Ascending aorta (tissue), 2 donors: ENCODE results near the gene EGLN2. TPM values are rescaled to one million over a fixed set of nuclear protein-coding genes. Genes with fewer than 3 reads are reported as not detected.

Experiments used
- DNase-seq, 2 donors: peaks; one replicate each; pipeline ENCODE4 v3.0.0-alpha.2; 2019; ENCODE audit warnings: low spot score in 2 of 2
- H3K27ac ChIP-seq, 2 donors: fragments of 200-600 bp; sonication (generic); one replicate each; pipeline ENCODE4 v1.5.1; 2016 to 2017; ENCODE audit warnings: mild to moderate bottlenecking in 1 of 2
- H3K27me3 ChIP-seq: fragments of 200-600 bp; sonication (generic); one replicate; pipeline ENCODE4 v1.5.1; 2017
- H3K36me3 ChIP-seq, 2 donors: fragments of 200-600 bp; sonication (generic); one replicate each; pipeline ENCODE4 v1.5.1; 2016
- H3K4me1 ChIP-seq, 2 donors: fragments of 200-600 bp; sonication (generic); one replicate each; pipeline ENCODE4 v1.5.1; 2016 to 2017; ENCODE audit warnings: mild to moderate bottlenecking in 1 of 2
- H3K4me3 ChIP-seq, 2 donors: fragments of 200-600 bp; sonication (generic); one replicate each; pipeline ENCODE4 v1.5.1; 2016 to 2017; ENCODE audit warnings: mild to moderate bottlenecking in 1 of 2
- H3K9me3 ChIP-seq, 2 donors: fragments of 200-600 bp; sonication (generic); one replicate each; pipeline ENCODE4 v1.5.1; 2016
- intact Hi-C: fragments of 100-400 bp; cut with DNase I; formaldehyde crosslinking; loops from one replicate; pipeline ENCODE4 v1.15.1; 2023
- total RNA-seq: library from RNA; depleted of rRNA; stranded (reverse); fragments of >200 nt; gene quantifications from one replicate; pipeline ENCODE4 v1.1.0, GENCODE V29; 2016
- TF ChIP-seq, protein P1 (sequence below), 3 experiments: fragments of 200-600 bp in 2 of 3; fragments of 450-650 bp in 1 of 3; sonication (generic) in 2 of 3; IDR thresholded peaks; one replicate each; pipeline ENCODE4 v1.5.1; 2016 to 2019; ENCODE audit warnings: antibody characterized with exemption in 3 of 3, mild to moderate bottlenecking in 1 of 3, moderate library complexity in 1 of 3

The EGLN2 gene
- total RNA-seq, 1 donor from 2014 or later, result 149 TPM

DNA sequence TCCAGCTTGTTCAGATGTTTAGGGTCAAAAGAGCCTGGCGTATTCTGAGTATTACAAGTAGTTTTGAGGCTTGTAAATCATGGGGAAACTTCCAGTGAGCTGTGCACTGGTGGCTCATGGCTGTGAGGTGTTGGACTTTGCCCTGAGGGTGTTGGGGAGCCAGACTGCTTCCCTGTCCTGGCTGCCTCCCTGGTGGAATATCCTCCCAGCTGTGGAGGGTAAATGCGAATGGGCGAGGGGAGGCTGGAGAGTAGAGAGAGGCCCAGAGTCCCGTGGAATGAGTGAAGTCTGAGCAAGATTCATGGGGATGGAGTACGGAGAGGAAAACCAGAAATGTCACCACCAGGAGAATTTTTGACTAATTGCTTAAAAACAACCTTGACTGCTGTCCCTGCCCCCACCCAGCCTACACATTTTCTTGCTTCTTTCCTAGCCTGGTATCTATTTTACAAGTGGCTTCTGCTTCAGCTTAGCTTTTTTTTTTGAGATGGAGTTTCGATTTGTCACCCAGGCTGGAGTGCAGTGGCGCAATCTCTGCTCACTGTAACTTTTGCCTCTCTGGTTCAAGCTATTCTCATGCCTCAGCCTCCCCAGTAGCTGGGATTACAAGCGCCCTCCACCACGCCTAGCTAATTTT is 44.3 kb upstream of the EGLN2 start:
- no peaks in the 10 kb centered on the region for H3K9me3 ChIP-seq
- peaks cover 9 to 38% of the 10 kb centered on the region in 2 donors for H3K4me1 ChIP-seq
- no peak overlapping the region for H3K27ac ChIP-seq
- no peak overlapping the region for H3K4me3 ChIP-seq
- TF ChIP-seq, protein P1, sequence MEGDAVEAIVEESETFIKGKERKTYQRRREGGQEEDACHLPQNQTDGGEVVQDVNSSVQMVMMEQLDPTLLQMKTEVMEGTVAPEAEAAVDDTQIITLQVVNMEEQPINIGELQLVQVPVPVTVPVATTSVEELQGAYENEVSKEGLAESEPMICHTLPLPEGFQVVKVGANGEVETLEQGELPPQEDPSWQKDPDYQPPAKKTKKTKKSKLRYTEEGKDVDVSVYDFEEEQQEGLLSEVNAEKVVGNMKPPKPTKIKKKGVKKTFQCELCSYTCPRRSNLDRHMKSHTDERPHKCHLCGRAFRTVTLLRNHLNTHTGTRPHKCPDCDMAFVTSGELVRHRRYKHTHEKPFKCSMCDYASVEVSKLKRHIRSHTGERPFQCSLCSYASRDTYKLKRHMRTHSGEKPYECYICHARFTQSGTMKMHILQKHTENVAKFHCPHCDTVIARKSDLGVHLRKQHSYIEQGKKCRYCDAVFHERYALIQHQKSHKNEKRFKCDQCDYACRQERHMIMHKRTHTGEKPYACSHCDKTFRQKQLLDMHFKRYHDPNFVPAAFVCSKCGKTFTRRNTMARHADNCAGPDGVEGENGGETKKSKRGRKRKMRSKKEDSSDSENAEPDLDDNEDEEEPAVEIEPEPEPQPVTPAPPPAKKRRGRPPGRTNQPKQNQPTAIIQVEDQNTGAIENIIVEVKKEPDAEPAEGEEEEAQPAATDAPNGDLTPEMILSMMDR (IDR thresholded peaks at IDR 0.05), result no peak
- no peak for DNase-seq
- intact Hi-C loops, result no loop called here
- peaks cover 30 to 36% of the 10 kb centered on the region in 2 donors for H3K36me3 ChIP-seq
- H3K27me3 ChIP-seq, result no peaks in the 10 kb centered on the region

DNA sequence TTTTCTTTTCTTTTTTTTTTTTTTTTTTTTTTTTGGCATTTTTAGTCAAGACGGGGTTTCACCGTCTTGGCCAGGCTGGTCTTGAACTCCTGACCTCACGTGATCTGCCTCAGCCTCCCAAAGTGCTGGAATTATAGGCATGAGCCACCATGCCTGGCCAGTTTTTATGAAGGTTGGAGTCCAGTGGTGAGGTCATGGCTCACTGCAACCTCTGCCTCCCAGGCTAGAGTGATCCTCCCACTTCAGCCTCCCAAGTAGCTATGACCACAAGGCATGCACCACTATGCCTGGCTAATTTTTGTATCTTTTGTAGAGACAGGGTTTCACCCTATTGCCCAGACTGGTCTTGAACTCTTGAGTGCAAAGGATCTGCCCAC is 43.8 kb upstream of the EGLN2 start:
- Histone ChIP-seq H3K4me3 (no peak overlapping the region), H3K27ac (no peak overlapping the region), H3K9me3 (no peaks in the 10 kb centered on the region), H3K4me1 (peaks cover 9 to 35% of the 10 kb centered on the region in 2 donors), H3K36me3 (peaks cover 35 to 41% of the 10 kb centered on the region in 2 donors), H3K27me3 (no peaks in the 10 kb centered on the region)
- DNase-seq, result no peak
- intact Hi-C loops, result no loop called here
- TF ChIP-seq, protein P1 (IDR thresholded peaks at IDR 0.05), result no peak

DNA sequence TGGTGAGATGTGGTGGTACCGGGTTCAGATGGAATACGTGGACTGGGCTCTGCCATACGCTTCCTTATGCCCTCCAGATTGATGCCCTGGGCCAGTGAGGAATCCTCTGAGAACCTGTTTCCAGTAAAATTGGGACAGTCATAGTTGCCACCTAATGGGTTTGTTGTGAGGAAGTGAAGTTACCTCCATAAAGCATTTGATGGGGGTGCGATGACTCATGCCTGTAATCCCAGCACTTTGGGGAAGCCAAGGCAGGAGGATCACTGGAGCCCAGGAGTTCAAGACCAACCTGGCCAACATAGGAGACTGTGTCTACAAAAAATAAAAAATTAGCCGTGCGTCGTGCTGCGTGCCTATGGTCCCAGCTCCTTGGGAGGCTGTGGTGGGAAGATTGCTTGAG is 43.2 kb upstream of the EGLN2 start:
- TF ChIP-seq, protein P1 (IDR thresholded peaks at IDR 0.05), result no peak
- Histone ChIP-seq H3K36me3 (peaks cover 40 to 47% of the 10 kb centered on the region in 2 donors), H3K4me1 (peaks cover 9 to 35% of the 10 kb centered on the region in 2 donors), H3K27ac (no peak overlapping the region), H3K4me3 (no peak overlapping the region), H3K27me3 (no peaks in the 10 kb centered on the region), H3K9me3 (no peaks in the 10 kb centered on the region)
- intact Hi-C loops, result no loop called here
- no peak for DNase-seq

DNA sequence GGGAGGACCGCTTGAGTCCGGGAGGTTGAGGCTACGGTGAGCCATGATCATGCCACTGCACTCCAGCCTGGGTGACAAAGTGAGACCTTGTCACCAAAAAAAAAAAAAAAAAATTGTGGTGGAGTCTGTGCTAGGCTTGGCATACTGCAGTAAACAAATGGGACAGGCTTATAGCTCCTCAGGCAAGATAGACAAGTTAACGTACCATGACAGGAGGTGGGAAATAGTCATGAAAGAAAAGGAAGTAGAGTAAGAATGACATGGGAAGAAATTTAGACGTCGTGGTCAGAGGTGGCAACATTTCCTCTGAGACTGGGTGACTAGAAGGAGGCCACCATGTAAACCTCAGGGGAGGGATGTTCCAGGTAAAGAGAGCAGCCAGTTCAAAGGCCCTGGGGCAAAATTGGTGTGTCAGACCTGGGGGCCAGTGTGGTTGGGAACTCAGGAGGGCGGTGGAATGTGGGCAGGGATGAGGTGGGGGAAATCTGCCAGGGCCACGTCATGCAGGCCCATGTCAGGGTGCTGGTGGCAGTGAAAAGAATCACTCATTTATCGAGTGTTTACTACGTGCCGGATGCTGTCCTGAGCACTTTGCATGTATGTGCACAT is 42.4 kb upstream of the EGLN2 start:
- Histone ChIP-seq H3K36me3 (peaks cover 49 to 54% of the 10 kb centered on the region in 2 donors), H3K4me1 (peaks cover 9 to 35% of the 10 kb centered on the region in 2 donors), H3K9me3 (no peaks in the 10 kb centered on the region), H3K27ac (no peak overlapping the region), H3K27me3 (no peaks in the 10 kb centered on the region), H3K4me3 (no peak overlapping the region)
- intact Hi-C loops, result no loop called here
- DNase-seq, result no peak
- TF ChIP-seq, protein P1 (IDR thresholded peaks at IDR 0.05), result no peak

DNA sequence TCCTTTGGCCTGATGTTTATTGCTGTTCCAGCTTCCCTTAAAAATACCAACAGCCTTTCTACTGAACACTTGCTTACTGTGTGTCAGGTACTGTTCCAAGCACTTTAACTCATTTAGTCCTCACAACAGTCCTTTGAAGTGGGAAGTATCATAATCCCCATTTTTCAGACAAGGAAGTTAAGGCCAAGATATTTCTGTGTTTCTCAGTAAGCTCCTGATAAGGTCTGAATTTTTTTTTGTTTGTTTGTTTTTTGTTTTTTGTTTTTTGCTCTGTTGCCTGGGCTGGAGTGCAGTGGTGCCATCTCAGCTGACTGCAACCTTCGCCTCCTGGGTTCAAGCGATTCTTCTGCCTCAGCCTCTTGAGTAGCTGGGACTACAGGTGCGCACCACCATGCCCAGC is 40.5 kb upstream of the EGLN2 start:
- TF ChIP-seq, protein P1 (IDR thresholded peaks at IDR 0.05), result no peak
- intact Hi-C loops, result no loop called here
- H3K27ac ChIP-seq, result no peak overlapping the region
- H3K4me3 ChIP-seq, result no peak overlapping the region
- no peak for DNase-seq
- no peaks in the 10 kb centered on the region for H3K9me3 ChIP-seq
- H3K4me1 ChIP-seq, result peaks cover 4 to 23% of the 10 kb centered on the region in 2 donors
- peaks cover 67 to 73% of the 10 kb centered on the region in 2 donors for H3K36me3 ChIP-seq
- no peaks in the 10 kb centered on the region for H3K27me3 ChIP-seq
